ENCODE results near the gene CLIC4.

Gene CLIC4

DNA sequence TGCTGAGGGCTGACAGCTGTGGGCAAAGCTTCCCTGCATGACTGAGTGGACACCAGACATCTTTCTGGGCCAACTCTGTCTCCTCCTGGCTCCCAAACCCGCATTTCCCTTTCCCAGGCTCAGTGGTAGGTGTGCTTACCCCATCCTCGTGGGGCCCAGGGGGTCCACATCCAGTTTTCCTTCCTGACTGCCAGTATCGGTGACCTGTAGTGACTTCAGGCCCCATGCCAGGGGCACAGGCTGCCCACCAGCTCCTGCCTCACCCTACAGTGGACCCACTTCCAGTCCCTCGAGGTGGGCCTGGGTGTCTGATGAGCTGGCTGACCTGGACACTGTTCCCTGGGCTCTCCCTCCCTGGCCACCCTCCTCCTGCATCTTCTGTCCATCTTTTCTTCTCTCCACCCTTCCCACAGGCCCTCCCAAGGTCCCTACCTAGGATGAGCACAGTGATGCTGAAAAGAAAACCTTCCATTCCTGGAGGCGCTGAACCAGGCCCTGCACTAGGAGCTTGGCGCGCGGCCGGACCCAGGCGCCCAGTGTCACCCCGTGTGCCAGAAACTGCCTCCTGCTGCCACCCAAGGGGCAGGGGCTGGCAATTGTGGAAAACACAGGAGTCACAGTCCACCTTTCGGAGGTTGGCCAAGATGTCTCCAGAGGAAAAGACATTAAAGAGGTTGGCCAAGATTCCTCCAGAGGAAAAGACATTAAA lies 117.7 kb downstream of the CLIC4 start:
- DNase-seq = no peak

DNA sequence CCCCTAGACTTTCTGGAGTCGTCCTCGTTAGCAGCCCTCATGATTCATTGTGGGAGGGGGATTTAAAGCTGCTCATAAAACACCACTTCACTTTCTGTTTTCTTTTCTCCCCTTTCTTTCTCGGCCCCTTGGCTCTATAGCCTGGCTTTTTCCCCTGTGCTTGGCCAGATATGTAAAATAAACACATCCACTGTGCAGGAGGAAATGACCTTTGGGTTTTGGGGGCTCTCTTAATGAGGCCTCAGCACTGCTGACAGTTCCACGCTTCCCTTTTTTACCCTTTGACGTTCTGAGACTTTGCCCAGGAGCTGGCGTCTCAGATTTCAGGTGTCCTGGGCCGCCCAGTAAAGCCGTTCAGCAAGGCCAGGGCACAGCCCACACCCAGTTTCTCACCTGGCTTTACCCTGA lies 119.1 kb downstream of the CLIC4 start:
- DNase-seq = no peak

DNA sequence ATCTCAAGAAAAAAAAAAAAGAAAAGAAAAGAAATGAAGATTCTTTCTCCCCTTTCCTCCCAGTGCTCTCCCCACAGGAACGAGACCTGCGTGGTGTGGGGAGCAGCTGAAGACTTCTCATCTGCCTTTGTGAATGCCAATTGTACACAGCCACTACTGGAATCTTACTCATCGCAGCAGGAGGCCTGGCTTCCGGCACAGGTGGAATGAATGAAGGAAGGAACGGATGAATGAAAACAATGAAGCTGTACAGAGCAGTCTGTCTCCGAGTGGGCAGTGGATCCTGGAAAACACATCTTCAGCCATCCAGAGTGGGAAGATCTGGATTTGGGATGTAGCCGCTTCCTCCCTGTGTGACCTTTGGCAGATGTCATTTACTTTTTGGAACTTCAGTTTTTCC lies 119.9 kb downstream of the CLIC4 start:
- DNase-seq = no peak

DNA sequence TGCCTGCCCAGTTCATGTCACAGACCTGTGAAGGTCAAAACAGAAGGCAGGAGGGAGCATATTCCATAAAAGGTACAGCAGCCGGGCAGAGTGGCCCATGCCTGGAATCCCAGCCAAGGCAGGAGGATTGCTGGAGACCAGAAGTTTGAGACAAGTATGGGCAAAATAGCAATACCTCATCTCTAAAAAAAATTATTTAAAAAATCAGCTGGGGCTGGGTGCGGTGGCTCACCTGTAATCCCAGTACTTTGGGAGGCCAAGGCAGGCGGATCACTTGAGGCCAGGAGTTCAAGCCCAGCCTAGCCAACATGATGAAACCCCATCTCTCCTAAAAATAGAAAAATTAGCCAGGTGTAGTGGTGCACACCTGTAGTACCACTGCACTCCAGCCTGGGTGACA lies 120.3 kb downstream of the CLIC4 start:
- no peak for DNase-seq

DNA sequence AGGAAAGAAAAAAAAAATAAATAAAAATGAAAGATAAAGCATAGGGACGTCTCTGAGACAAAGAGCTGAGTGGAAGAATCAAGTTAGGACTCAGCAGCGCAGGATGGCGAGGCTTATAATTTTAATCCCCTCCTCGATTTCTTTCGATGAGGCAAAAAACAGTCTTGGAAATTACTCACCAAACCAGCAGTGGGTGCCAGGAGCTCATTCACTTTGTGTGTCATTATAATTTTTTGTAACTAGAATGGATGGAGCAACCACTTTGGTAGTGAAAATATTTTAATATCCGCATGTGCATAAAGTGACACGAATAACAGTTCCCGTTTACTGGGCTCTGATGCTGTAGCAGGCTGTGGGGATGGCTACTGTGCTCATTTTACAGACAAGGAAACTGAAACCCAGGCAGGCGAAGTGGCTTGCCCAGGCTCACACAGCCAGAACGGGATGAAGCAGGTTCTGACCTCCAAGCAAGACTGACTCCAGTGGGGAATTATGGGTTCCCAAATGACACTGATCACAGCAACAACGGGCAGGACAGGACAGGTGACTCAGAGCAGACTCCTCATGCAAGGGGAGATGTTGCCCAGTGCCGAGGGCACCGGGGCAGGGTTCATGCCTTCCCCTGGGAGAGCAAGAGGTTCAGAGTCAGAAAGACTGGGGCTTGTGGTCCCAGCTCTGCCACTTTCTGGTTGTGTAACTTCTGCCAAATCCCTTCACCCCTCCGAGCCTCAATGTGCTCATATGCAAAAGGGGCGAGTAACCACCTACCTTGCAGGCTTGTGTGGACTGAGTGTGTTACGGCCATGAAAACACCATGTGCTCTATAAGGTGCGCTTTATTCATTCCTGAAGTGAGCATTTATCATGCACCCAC lies 121.2 kb downstream of the CLIC4 start:
- no peak for DNase-seq

DNA sequence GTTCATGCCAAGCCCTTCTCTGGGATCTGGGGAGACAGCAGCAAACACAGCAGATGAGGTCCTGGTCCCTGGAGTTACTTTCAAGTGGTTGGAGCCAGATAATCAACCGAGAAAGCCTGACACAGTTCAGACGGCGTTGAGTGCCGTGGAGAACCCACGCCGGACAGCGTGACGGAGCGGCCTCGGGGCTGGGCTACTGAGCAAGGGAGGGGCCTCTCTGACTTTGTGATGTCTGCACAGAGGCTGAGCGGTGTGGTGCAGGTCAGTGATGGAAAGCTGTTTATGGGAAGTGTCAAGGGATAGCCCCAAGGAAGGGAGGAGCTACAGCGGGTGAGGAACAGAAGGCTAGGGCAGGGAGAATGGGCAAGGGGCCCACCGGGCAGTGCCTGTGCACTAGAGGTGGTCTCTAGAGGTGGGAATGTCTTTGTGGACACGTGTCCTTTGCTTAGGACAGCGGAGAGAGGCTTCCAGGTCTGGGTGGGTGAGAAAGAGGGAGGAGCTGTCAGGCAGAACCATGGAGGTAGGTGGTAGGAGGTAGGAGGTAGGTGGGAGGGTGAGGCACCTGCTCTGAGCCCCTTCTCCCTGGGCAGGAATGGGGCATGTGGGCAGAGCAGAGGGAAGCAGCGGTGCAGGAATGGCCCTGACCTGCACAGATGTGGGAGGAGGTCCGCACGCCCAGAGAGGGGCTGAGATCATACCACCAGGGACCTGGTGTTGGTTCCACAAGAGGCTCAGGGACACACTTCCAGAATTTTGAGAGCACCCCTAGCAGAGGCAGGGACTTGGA lies 122.0 kb downstream of the CLIC4 start:
- DNase-seq = no peak

DNA sequence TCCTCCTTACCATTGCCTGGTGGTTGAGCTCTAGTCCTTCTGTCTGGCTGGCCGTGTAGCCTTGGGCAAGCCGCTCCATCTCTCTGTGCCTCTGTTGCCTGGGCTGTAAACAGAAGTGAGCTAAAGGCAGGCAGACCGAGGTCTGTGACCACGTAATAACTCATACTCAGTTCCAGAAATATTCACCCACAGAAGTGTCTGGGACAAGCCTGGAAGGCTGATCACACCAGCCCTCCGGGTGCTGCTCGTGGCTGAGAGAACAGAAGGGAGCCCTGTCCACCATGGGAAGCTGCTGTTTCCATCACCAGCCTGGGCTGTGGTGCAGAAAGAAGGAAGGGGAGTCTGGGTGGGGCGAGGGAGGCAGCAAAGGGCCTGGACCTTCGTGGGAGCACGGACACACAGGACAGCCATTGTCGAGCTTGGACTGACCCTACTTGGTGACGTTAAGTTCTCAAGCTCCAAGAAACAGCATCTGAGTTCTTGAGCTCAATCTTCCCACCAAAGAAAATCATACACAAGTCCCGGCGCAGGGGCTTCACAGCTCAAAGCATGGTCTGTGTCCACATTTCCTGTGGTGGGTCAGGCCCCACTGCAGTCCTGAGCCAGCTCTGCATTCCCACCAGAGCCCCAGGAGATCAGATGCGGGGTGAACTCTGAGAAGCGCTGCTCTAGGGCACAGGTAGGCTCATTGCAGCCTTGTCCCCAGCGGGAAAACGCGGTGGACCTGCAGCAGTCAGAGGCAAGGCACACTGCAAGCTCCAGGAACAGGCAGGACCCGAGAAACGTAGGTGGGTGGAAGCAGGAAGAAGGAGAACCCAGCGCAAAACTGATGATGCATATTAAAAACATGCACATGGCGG lies 123.0 kb downstream of the CLIC4 start:
- DNase-seq = no peak

DNA sequence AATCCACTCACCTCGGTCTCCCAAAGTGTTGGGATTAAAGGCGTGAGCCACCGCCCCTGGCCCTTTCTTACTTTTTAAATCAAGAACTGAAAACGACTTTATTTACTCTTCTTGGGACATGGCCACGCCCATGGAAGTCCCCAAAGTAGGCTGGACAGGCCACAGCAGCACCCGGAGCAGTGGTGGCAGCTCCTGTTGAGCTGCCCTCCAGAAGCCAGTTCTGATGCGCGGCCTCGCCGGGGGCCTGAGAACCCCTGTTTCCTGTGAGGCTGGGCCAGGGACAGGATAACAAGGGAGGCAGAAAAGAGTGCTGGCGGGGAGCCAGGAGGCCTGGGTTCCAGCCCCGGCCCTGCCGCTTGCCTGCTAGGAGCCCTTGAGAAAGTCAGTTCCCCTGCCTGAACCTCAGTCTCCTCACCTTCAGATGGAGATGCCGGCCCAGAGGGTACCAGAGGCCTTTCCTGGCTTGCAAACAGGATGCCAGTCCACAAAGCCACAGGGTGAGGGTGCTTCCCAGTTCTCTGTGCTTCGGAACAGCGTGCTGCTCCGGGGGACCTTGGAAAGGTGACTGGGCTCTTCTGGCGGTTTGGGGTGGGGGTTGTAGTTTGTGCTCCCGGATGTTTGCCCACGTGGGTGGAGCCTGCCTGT lies 125.4 kb downstream of the CLIC4 start:
- DNase-seq = no peak

DNA sequence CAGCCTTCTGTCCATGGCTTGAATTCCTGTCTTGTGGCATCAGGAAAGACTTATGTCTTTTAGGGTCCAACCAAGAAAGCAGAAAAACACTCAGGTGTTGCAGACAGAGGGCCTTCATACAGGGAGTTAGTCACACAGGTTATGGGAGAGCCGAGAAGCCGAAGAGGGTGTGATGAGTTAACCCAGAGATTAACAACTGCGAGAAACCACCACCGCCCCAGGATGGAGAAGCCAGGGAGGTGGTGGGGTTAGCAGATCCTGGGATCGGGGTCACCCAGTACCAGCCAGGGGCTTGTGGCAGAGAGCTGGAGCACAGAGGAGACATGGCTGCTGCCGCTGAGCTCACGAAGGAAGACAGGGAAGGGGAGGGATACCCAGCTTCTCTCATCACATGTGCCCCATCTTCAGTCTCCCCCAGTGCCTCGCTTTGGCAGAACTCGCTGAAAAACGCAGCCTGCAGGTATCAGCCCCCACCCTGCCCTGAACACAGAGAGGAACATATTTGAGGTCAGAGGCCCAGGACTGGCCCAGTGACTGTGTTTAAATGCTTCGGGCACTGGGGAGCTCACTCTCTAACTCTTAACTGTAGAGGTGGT lies 126.2 kb downstream of the CLIC4 start:
- no peak for DNase-seq

DNA sequence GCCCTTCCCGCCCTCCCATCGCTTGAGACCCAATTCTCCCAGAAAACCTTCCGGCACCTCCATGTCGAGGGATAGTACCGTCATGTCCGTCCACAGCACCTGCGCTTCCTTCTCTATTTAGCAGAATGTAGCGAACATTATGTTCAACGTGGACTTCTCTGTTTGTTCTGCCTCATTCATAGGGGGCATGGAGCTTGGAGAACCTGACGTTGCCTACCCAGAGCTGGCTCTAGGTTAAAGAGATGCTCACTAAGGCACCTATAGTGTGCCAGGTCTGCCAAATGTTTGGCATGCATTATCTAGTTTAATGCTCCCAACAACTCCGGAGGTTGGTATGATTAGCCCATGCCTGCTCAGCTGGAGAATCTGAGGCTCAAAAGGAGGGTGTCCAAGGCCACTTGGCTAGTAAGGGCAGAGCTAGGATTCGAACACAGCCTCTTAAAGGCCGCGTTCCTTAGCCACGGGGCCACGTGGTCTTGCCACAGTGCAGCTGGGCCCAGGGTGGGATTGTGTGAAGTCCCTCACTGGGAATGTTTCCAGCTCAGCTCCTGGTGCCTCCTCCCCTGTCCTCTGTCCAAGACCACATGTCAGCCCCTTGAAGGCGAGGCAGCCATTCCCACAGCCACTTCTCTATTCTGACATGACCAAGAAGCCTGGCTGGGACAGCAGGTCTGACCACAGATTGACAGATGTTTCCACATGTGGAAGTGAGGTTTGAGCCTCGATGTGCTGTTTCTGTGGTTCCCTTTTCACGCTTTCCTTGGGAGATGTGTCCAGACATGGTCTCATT lies 127.0 kb downstream of the CLIC4 start:
- no peak for DNase-seq

DNA sequence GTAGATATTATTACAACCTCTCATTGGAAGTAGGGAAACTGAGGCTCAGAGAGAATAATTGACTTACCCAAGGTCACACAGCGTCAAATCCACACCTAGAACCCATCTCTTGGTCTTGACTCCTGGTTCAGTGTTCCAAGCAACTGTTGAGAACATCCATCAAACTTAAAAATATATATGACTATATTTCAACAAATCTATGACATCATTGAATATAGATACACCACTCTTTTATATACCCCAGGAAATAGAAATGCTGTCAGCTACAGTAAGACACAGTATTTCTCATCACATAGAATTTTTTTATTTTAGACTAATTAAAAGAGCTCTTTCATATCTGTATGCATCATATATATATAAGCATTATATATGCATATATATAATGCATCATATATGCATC lies 127.9 kb downstream of the CLIC4 start:
- no peak for DNase-seq

DNA sequence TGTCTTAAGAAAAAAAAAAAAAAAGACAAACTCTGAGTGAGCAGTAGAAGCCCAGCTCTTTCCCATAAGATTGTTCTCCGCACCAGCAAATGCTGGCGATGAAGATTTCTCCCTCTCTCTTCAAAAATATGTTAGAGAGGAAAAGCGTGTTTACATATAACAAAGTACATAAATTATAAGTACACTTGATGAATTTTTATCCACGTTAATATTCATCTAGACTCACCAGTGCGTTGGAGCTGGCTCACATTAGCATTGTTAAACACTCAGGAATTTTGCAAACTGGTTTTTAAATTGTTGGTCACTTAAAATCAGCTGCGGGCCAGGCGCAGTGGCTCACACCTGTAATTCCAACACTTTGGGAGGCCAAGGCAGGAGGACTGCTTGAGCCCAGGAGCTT lies 128.8 kb downstream of the CLIC4 start:
- DNase-seq = no peak

DNA sequence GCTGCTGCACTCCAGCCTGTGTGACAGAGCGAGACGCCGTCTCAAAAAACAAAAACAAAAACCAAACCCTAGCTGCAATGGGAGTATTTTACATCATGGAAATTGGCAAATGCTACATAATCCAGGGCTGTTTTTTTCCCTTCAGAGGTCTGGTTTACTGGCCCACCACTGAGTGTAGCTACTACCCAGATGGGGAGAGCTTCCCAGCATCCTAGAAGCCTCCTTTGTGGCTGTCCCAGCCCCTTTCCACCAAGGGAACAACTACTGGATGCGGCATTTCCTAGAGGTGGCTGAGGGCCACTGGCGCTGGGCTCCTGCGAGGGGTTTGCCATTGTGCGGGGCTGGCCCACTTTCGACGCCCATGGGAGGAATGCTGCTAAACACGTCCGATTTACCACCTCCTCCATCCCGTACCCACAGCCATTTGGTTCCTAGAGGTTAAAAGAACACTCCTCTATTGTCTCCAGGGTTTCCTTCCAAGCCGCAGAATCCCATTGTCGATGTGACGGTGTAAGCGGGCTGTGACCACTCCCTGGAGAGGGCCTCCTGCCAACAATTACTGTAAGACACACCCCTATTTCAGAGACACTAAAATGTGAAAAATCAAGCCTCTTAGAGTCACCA lies 129.5 kb downstream of the CLIC4 start:
- DNase-seq = no peak

DNA sequence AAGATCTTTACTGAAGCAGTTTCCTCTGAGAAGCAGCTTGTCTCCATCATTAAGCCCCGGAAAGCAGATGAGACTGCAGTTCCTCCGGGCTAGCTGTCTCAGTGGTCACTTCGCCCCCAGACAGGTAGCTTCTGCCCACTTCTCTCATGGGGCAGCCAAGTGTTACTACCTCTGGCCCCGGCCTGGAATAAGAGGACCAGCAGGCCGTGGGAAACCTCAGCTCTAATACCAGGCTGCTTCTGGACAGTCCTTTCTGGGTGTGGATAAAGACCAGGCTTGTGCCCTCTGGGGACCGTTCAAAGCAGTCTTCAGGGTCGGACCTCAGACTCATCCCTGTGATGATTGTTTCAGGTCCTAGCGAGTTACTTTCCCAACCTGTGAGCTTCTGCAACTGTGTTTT lies 130.0 kb downstream of the CLIC4 start:
- DNase-seq = no peak

DNA sequence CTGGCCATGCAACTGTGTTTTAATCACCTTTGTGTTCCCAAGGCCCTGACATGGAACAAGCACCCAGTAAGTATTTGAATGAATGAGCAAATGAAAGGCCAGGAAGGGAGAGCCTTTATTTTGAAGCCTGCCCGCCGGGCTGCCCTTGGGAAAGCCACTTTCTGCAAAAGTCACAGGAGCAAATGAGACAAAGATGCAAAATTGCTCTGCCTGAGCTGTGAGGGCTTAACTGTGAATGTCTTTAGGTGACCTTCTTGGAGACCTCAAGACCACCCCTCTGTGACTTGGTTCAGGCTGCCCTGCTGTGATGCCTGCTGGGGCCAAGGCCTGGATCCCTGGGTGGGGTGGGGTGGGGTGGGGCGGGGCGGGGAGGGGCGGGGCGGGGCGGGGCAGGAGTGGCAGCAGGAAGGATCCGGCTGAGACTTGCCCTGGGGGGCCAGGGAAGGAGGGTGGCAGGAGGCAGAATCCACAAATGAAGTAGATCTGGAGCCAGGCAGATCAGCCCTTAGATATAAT lies 130.8 kb downstream of the CLIC4 start:
- no peak for DNase-seq

DNA sequence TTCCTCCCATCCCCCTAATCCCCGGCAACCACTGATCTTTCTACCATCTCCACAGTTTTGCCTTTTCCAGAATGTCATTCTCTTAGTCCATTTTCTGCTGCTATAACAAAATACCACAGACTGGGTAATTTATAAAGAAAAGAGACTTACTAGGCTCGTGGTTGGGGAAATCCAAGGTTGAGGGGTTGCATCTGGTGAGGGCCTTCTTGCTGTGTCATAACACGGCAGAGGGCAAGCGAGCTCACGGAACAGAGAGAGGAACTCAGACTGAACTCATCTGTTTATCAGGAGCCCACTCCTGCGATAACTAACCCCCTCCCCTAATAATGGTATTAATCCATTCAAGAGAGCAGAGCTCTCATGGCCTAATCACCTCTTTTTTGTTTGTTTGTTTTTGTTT lies 132.8 kb downstream of the CLIC4 start:
- no peak for DNase-seq

DNA sequence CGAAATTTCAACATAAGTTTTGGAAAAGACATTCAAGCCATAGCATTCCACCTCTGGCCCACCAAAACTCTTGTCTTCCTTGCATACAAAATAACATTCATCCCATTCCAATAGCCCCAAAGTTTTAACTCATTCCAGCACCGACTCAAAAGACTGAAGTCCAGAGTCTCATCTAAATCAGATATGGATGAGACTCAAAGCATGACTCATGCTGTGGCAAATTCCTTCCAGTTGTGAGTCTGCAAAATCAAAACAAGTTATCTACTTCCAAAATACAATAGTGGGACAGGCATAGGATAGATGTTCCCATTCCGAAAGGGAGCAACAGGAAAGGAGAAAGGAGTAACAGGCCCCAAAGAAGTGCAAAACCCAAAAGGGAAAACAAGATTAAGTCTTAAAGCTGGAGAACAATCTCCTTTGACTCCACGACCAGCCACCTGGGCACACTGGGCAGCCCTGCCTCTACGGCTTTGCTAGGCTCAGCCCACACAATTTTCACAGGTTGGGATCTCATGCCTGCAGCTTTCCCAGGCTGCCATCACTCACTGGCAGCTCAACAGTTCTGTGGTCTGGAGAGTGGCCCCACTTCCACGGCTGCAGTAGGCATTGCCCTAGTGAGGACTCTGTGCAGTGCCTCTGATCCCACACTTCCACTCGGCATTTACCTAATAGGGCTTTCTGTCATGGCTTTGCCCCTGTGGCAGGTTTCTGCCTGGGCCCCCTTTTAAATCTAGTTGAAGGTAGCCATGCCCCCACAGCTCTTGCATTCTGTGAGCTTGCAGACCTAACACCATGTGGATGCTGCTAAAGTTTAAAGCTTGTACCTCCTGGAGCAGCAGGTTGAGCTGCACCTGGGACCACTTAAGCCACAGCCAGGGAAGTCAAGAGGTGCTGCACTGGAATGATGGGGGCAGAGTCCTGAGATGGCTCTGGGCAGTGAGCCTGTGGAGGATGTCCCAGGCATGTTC lies 133.8 kb downstream of the CLIC4 start:
- no peak for DNase-seq

DNA sequence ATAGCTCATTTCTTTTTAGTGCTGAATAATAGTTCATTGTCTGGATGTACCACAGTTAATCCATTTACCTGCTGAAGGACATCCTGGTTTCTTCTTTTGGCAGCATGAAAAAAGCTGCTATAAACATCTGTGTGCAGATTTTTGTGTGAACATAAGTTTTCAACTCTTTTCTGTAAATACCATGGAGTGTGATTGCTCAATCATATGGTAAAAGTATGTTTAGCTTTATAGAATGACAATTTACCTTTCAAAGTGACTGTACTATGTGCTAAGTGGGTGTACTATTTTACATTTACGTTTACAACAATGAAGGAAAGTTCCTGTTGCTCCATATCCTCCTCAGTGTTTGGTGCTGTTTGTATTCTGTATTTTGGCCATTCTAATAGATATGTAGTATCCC lies 135.8 kb downstream of the CLIC4 start:
- no peak for DNase-seq

DNA sequence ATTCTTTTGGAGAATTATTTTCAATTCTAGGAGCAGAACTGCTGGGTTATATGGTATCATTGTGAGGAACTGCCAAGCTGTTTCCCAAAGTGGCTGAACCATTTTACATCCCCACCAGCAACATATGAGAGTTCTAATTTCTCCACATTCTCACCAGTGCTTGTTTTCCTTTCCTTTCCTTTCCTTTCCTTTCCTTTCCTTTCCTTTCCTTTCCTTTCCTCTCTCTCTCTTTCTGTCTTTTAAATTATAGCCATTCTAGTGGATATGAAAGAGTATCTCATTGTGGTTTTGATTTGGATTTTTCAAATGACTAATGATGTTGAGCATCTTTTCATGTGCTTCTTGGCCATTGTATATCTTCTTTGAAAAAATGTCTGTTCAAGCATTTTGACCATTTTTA lies 139.5 kb downstream of the CLIC4 start:
- DNase-seq = no peak

Measured in NCI-H1105 treated with DMSO at 0.1 percent for 48 hours (cell line).